DMS153 (cell line): ENCODE data around the gene PADI4.
A peak's percentile ranks its signal among the peaks of the same experiment; 100 is the strongest.

Source experiments
- DNase-seq: peaks from one replicate; lab custom pipeline; 2025; lab: John Stamatoyannopoulos, UW

PADI4 gene

DNA sequence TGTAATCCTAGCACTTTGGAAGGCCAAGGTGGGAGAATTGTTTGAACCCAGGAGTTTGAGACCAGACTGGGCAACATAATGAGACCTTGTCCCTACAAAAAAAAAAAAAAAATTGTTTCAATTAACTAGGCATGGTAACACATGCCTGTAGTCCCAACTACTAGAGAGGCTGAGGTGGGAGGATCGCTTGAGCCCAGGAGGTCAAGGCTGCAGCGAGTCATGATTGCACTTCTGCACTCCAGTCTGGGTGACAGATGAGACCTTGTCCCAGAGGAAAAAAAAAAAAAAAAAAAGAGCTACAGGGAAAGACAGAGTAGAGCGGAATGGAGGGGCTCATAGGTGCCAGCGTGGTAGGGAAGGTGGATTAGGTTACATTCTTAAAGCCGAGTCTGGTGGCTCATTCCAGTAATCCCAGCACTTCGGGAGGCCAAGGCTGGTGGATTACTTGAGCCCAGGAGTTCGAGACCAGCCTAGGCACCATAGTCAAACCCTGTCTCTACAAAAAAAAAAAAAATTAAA, 43.0 kb downstream of the PADI4 start:
- DNase-seq: no peak

DNA sequence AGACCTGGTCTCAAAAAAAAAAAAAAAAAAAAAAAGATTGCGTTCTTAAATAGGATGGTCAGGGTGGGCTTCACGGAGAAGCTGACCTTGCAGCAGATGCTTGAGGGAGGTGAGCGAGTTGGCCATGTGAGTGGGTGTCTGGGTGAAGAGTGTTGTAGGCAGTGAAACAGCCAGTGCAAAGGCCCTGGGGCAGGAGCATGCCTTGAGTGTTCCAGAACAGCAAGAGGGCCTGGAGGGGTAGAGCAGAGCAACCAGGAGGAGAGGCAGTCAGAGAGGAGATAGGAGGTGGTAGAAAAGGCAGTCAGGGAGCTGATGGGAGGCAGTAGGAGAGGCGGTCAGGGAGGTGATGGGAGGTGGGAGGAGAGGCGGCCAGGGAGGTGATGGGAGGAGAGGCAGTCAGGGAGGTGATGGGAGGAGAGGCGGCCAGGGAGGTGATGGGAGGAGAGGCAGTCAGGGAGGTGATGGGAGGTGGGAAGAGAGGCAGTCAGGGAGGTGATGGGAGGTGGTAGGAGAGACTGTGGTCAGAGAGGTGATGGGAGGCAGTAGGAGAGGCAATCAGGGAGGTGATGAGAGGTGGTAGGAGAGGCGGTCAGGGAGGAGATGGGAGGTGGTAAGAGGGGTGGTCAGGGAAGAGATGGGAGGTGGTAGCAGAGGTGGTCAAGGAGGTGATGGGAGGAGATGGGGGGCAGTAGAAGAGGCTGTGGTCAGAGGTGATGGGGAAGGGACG, 43.8 kb downstream of the PADI4 start:
- DNase-seq: no peak

DNA sequence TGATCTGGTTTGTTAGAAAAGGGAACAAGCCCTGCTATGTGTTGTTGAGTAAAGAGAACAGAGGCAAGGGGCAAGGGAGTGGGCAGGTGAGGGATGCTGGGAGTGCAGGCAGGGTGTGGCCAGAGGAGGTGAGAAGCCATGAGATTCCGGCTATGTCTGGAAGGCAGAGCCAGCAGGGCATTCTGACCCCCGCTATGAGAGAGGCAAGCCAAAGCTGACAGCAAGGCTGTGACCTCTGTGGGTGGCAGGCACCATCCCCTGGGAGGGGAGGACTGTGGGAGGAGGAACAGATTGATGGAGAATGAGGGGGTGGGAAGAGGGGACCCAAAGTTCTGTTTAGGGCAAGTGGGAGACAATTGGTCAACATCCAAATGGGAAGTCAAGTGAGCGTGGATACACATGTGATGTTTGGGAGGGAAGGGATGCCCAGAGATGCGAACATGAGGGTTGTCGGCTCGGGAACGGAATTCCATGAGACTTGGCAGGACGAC, 44.5 kb downstream of the PADI4 start:
- DNase-seq: no peak

- no peak for DNase-seq
Observed at GRCh38 chr1:17355898-17356297, 47.9 kb downstream of the PADI4 start.

GRCh38 chr1:17356387-17357026, 48.5 kb downstream of the PADI4 start:
- DNase-seq: no peak

DNA sequence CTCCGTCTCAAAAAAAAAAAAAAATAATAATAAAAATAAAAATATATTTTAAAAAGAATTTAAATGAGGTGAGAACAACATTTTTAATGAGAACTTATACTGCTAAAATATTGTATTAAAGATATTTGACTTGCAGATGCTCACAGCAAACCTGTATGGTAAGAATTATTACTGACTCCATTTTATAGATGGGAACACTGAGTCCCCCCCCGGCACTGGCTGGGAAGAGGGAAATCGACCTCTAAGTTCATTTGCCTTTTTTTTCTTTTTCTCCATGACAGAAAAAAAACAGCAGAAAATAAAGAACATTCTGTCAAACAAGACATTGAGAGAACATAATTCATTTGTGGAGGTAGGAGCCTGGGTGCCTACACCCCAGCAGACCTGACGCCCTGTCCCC, 50.6 kb downstream of the PADI4 start:
- DNase-seq: no peak

DNA sequence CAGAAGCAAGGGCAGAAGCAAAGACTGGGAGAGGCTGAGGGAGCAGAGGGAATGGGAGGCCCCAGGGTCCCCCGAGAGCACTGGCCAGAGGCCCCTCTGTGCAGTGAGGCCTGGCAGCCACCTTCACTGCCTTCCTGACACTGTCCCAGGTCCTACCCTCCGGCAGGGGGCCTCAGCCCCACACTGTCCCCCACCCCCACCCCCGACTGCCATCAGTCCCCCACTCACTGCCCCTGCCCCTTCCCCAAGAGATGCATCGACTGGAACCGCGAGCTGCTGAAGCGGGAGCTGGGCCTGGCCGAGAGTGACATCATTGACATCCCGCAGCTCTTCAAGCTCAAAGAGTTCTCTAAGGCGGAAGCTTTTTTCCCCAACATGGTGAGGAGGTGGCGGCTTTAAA, 51.0 kb downstream of the PADI4 start:
- DNase-seq: no peak

DNA sequence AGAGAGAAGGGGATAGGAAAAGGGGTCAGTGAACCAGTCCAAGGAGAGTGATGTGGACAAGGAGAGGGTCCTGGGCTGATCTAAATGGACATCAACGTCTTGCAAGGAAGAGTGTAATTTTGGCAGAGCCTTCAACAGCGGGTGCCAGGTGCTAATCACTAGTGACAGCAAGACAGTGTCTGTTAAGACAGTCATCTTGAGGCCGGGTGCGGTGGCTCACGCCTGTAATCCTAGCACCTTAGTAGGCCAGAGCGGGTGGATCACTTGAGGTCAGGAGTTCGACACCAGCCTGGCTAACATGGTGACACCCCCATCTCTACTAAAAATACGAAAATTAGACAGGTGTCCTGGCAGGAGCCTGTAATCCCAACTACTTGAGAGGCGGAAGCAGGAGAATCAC, 51.8 kb downstream of the PADI4 start:
- DNase-seq: no peak

- no peak for DNase-seq
Observed at GRCh38 chr1:17360272-17360956, 52.4 kb downstream of the PADI4 start.

DNA sequence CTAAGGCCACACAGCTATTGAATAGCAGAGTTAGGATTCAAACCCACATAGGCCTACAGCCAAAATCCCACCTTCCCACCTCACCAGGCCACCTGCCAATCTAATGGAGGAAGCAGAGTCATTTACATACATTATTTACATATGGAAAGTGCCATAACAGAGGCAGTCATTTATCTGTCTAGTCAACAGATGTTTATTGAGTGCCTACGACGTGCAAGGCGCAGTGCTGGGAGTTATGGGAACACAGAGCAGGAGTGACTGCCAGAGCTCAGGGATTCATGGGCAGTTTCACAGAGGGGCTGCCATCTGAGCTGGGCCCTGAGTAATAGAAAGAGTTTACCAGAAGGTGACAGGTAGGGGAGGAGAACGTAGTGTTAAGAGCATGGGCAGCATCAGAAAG, 53.7 kb downstream of the PADI4 start:
- DNase-seq: no peak

DNA sequence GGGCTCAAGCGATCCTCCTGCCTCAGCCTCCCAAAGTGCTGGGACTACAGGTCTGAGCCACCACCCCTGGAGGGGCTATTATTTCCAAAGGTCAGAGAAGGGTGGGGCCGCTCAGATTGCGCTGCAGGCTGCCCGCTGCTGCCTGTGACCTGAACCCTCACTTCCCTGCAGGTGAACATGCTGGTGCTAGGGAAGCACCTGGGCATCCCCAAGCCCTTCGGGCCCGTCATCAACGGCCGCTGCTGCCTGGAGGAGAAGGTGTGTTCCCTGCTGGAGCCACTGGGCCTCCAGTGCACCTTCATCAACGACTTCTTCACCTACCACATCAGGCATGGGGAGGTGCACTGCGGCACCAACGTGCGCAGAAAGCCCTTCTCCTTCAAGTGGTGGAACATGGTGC, 55.4 kb downstream of the PADI4 start:
- no peak for DNase-seq

DNA sequence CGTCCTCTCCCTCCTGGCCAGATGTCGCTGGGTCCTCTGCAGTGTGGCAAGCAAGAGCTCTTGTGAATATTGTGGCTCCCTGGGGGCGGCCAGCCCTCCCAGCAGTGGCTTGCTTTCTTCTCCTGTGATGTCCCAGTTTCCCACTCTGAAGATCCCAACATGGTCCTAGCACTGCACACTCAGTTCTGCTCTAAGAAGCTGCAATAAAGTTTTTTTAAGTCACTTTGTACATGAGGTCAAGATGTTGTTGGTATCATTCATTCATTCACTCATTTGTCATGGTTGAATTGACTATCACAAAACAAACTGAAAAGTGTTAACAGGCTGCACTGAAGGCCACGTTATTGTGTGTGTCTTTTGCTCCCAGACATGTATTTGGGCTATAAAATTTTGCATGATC, 55.8 kb downstream of the PADI4 start:
- DNase-seq: no peak

DNA sequence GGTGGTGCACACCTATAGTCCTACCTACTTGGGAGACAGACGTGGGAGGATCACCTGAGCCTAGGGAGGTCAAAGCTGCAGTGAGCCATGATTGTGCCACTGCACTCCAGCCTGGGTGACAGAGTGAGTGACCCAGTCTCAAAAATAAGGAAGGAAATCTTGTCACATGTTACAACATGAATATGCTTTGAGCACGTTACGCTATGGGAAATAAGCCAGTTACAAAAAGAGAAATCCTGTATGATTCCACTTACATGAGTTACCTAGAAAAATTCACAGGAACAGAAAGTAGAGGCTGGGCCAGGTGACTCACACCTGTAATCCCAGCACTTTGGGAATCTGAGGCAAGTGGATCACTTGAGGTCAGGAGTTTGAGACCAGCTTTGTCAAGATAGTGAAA, 57.3 kb downstream of the PADI4 start:
- DNase-seq: no peak

DNA sequence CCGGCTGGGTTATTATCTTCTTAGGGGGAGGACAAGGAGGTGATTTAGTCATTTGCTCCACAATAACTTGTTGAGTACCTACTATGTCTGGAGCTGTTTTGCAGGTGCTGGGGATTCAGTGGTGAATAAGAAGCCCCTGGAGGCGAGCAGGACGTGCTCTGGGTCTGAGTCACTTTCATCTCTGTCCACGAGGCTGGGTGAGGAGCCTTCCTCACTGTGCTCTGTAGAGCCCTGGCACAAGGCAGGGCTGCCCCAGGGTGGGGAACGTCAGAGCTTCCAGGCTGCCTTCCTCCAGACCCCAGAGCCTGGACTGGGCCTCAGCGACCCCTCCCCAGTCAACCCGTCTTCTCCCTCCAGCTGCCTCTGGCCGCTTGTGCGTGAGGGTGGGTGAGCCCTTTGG, 61.5 kb downstream of the PADI4 start:
- no peak for DNase-seq

DNA sequence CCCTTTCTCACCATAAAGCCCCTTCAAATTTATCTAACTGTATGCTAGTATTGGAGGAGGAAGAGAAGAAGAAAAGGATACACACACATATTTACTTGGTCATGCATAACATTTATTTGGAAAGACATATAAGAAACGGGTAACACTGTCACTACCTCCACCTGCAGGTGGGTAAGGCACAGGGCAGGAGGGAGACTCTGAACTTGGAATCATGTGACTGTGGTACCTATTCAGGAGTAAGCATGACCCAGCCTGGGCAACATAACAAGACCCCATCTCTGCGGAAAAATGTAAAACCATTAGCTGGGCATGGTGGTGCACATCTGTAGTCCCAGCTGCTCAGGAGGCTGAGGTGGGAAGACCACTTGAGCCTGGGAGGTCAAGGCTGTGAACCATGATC, 62.6 kb downstream of the PADI4 start:
- no peak for DNase-seq

DNA sequence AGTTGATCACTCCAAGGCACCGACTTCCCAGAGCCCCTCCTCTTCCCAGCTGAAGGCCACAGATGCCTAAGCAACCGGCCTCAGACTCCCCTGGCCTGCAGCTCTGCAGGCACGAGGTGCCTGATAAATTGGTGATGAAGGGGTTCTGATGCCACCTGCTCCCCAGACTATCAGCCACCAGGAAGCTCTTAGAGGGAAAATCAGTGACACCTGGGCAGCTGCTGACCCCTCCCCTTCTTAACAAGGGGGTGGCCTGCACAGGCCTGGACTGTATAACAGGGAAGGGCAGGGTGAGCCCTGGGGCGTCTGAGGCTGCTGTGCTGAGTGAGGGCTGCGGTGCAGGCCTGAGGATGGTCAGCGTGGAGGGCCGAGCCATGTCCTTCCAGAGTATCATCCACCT, 63.9 kb downstream of the PADI4 start, which contains the start of gene PADI6:
PADI6 (plus strand) TSS at position 301 of the 400 bp plus-strand sequence; CDS start at position 351, 50 bp downstream.
- no peak for DNase-seq

DNA sequence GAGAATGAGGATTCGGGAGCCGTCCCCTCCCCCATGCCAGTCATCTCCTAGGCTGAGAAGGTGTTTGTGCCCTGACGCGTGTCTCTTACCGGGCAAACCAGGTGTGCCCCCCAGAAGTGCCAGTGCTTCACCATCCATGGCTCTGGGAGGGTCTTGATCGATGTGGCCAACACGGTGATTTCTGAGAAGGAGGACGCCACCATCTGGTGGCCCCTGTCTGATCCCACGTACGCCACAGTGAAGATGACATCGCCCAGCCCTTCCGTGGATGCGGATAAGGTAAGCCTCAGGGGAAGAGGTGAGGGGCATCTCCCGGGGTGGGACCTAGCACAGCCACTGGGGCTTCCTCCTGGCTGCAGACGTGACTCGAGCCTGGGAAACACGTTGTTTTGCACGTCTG, 65.0 kb downstream of the PADI4 start:
- DNase-seq: no peak

- no peak for DNase-seq
Observed at GRCh38 chr1:17375651-17376050, 67.7 kb downstream of the PADI4 start.

- DNase-seq: peak; percentile 81
Observed at GRCh38 chr1:17377325-17377953, 69.4 kb downstream of the PADI4 start.

GRCh38 chr1:17381161-17381560, 73.2 kb downstream of the PADI4 start:
- no peak for DNase-seq

- no peak for DNase-seq
Observed at GRCh38 chr1:17392199-17392740, 84.3 kb downstream of the PADI4 start.

DNA sequence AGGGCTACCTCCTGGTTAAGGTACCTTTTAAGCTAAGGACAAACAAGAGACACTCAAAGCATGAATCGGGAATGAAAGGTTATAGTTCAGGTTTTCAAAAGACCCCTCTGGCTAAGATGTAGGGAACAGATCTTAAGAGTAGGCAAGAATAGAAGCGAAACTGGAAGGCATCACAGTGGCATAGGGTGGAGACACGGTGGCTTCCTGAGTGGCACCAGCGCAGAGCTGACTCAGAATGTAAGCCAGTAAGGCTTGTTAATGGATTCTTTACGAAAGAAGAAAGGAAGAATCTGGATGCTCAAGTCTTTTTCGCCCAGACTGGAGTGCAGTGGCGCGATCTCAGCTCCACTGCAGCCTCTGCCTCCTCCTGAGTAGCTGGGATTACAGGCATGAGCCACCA, 85.2 kb downstream of the PADI4 start:
- no peak for DNase-seq
